ENCODE results near the gene ARIH1. TPM values are rescaled to one million over a fixed set of nuclear protein-coding genes. Genes with fewer than 3 reads are reported as not detected.

ARIH1 gene
- total and polyA plus RNA-seq, 10 donors, result 14.8 to 171 (median 62.7) TPM

DNA sequence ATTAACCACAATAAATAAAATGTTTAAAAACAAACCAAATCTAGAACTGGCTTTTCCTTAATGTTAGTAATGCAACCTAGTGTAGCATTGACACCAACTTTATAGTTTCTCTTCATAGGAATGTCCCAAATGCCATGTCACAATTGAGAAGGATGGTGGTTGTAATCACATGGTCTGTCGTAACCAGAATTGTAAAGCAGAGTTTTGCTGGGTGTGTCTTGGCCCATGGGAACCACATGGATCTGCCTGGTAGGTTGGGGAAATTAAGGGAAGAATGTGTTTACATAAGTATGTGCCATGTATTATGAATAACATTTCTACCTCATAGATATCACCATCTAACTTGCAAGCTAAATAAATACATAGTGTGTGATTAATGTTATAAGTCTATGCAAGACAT is 95.9 kb downstream of the ARIH1 start:
- no peak overlapping the region for H3K27ac ChIP-seq

DNA sequence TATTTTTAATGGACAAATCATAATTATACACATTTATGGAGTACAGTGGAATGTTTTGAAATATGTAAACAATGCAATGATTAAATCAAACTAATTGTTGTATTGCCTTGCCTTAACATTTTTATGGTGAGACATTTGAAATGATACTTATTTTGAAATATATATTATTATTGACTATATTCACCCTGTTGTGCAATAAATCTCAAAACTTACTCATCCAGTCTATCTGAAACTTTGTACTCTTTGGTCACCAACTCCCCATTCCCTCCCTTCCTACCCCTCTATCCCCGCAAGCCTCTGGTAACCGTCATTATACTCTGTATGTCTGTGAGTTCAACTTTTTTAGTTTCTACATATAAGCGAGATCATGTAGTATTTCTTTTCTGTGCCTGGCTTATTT is 105.7 kb downstream of the ARIH1 start:
- TF ChIP-seq POLR2A (IDR thresholded peaks at IDR 0.05), result no peak
- TF ChIP-seq, protein P1, sequence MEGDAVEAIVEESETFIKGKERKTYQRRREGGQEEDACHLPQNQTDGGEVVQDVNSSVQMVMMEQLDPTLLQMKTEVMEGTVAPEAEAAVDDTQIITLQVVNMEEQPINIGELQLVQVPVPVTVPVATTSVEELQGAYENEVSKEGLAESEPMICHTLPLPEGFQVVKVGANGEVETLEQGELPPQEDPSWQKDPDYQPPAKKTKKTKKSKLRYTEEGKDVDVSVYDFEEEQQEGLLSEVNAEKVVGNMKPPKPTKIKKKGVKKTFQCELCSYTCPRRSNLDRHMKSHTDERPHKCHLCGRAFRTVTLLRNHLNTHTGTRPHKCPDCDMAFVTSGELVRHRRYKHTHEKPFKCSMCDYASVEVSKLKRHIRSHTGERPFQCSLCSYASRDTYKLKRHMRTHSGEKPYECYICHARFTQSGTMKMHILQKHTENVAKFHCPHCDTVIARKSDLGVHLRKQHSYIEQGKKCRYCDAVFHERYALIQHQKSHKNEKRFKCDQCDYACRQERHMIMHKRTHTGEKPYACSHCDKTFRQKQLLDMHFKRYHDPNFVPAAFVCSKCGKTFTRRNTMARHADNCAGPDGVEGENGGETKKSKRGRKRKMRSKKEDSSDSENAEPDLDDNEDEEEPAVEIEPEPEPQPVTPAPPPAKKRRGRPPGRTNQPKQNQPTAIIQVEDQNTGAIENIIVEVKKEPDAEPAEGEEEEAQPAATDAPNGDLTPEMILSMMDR (IDR thresholded peaks at IDR 0.05 in 8 of 11, conservative IDR thresholded peaks at IDR 0.05 in 3 of 11), result no peak
- no peak for TF ChIP-seq POLR2AphosphoS5 (IDR thresholded peaks at IDR 0.05)
- intact Hi-C loops (cut with DNase I; ENCODE audit: low total_unique reads), result no loop called here

More for the DNA sequence above, 95.9 kb downstream of the ARIH1 start:
- H3K36me3 ChIP-seq, result peaks cover 0 to 99% (median 58%) of the 10 kb centered on the region in 6 donors
- 82 to 97% (median 86%) methylated on average over 1 of the region's 1 CpG for WGBS, 5 donors
- intact Hi-C loops (cut with DNase I; ENCODE audit: low total_unique reads), result no loop called here
- no peak overlapping the region for H3K4me3 ChIP-seq
- no peak for DNase-seq
- H3K27me3 ChIP-seq (replicated peaks in 1 of 7), result no peaks in the 10 kb centered on the region
- no peaks in the 10 kb centered on the region for H3K4me1 ChIP-seq
- TF ChIP-seq POLR2AphosphoS5 (IDR thresholded peaks at IDR 0.05), result no peak
- TF ChIP-seq, protein P1 (IDR thresholded peaks at IDR 0.05 in 8 of 11, conservative IDR thresholded peaks at IDR 0.05 in 3 of 11), result no peak
- no peak for TF ChIP-seq POLR2A (IDR thresholded peaks at IDR 0.05)
- H3K9me3 ChIP-seq, result no peaks in the 10 kb centered on the region

DNA sequence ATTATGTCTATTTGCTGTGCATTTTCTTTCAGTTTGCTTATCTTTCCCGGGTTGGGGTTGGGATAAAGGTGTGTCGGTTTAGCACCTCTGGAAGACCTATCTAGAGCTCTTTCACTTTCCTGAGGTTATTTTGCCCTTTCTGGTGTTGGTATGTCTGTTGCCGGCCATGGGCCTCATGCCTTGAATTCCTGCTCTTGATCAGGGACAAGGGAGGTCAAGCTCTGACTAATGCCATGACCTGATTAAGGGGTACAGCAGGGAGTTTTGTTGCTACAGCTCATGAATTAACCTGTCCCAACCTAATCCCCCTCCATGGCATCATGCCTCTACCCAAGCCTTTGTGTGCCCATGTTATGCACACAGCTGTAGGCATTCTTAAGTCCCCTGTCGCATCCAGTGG is 109.9 kb downstream of the ARIH1 start:
- Histone ChIP-seq H3K4me1 (no peaks in the 10 kb centered on the region), H3K4me3 (no peak overlapping the region), H3K27ac (no peak overlapping the region), H3K36me3 (peaks cover 0 to 84% (median 51%) of the 10 kb centered on the region in 6 donors), H3K27me3 (replicated peaks in 1 of 7) (no peaks in the 10 kb centered on the region), H3K9me3 (peaks cover 0 to 5% (median 3%) of the 10 kb centered on the region in 8 donors)
- TF ChIP-seq, protein P1 (IDR thresholded peaks at IDR 0.05 in 8 of 11, conservative IDR thresholded peaks at IDR 0.05 in 3 of 11), result no peak
- TF ChIP-seq POLR2AphosphoS5 (IDR thresholded peaks at IDR 0.05) (no peak), POLR2A (IDR thresholded peaks at IDR 0.05) (no peak)
- intact Hi-C loops (cut with DNase I; ENCODE audit: low total_unique reads), result no loop called here
- no peak for DNase-seq
- 90 to 98% (median 94%) methylated on average over 4 of the region's 4 CpGs for WGBS, 5 donors

More for the DNA sequence above, 105.7 kb downstream of the ARIH1 start:
- peaks cover 0 to 100% (median 75%) of the 10 kb centered on the region in 6 donors for H3K36me3 ChIP-seq
- no peak for DNase-seq
- H3K4me3 ChIP-seq, result no peak overlapping the region
- H3K27ac ChIP-seq, result no peak overlapping the region
- no peaks in the 10 kb centered on the region for H3K4me1 ChIP-seq
- peaks cover 0 to 16% (median 9%) of the 10 kb centered on the region in 8 donors for H3K9me3 ChIP-seq
- WGBS, 5 donors, result 96 to 98% (median 96%) methylated on average over 3 of the region's 3 CpGs
- no peaks in the 10 kb centered on the region for H3K27me3 ChIP-seq (replicated peaks in 1 of 7)

DNA sequence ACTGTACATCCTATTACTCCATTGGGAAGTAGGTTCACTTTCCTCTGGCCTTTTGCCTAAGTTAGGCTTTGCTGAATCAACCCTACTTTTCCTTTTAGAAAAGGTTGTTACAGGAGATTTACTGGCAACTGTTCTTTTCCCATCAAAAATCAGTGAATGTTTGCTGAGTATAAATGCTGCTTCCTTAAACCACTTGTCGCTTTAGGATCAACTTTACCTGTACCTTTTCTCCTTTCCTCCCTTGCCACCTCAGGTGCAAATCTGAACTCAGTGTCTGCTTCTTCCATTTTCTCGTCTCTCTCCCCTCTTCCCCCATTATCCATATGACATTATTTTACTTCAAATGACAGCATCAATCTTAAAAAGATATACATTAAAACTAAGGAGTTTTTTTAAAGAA is 110.9 kb downstream of the ARIH1 start:
- WGBS, 5 donors, result 94 to 98% (median 94%) methylated on average over 2 of the region's 2 CpGs
- intact Hi-C loops (cut with DNase I; ENCODE audit: low total_unique reads), result no loop called here
- no peak for DNase-seq
- Histone ChIP-seq H3K4me1 (no peaks in the 10 kb centered on the region), H3K27ac (no peak overlapping the region), H3K27me3 (replicated peaks in 1 of 7) (no peaks in the 10 kb centered on the region), H3K4me3 (no peak overlapping the region), H3K9me3 (no peaks in the 10 kb centered on the region), H3K36me3 (peaks cover 0 to 74% (median 47%) of the 10 kb centered on the region in 6 donors)
- TF ChIP-seq POLR2A (IDR thresholded peaks at IDR 0.05) (no peak), POLR2AphosphoS5 (IDR thresholded peaks at IDR 0.05) (no peak)
- TF ChIP-seq, protein P1 (IDR thresholded peaks at IDR 0.05 in 8 of 11, conservative IDR thresholded peaks at IDR 0.05 in 3 of 11), result no peak

Measured in spleen (tissue), 11 donors.